Erythroblast (primary cell): ENCODE measurements around the gene MSLN.

Source experiments
- DNase-seq, 2 experiments: peaks; one replicate each; lab custom pipeline; 2025; lab: John Stamatoyannopoulos, UW
- GATA1 ChIP-seq: IDR thresholded peaks from 2 replicates; pipeline ENCODE4 v1.6.1; 2011; ENCODE audit warnings: low read depth, mild to moderate bottlenecking, control low read depth, low read length, moderate library complexity
- POLR2A ChIP-seq: IDR thresholded peaks from 2 replicates; pipeline ENCODE4 v1.6.1; 2011; ENCODE audit warnings: mild to moderate bottlenecking, low read length

The MSLN gene

DNA sequence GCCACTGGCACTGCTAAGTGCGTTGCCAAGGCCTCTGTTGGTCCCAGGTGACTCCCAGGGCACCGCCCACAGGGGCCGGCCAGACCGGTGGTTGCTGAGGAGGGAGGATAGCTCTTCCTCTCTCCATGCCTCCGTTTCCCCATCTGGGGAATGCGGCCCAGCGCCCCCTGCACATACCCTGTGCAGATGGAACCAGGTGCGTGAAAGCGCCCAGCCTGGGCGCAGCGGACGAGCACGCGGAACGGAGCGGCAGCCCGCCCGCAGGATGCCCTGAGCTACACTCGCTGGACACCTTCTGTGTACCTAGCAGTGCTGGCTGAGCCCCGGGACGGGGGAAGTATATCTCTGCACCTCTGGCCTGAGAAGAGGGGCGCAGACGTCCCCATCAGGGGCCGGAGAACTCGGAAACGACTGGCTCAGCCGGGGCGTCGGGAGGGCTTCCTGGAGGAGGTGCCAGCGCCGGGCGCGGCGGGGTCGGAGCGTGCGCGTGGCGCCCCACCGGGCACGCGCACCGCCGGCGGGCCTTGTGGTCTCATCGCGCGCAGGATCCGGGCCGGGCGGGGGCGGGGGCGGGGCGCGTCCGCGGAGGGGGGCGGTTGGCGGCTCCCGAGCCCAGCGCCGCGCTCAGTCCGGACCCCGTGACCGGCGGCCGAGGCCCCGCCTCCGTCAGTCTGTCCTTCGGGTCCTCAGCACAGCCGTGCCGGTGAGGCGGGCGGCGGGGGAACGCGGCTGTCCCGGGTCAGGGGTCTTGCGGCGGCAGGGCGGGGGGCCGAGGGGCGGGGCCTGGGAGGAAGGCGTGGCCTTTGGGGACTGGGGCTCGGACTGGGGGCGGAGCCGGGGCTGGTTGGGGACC lies 33.9 kb upstream of the MSLN start, which contains the start of the genes CCDC78 and HAGHL:
Gene CCDC78 (minus strand): TSS at position 6 of the 853 bp plus-strand sequence. CDS start 76 bp downstream, outside the sequence.
Gene HAGHL (plus strand): TSS at position 669 of the 853 bp plus-strand sequence. CDS start 404 bp downstream, outside the sequence.
- TF ChIP-seq GATA1 (no peak), POLR2A (no peak)
- peak; percentile 74 to 75 for DNase-seq

DNA sequence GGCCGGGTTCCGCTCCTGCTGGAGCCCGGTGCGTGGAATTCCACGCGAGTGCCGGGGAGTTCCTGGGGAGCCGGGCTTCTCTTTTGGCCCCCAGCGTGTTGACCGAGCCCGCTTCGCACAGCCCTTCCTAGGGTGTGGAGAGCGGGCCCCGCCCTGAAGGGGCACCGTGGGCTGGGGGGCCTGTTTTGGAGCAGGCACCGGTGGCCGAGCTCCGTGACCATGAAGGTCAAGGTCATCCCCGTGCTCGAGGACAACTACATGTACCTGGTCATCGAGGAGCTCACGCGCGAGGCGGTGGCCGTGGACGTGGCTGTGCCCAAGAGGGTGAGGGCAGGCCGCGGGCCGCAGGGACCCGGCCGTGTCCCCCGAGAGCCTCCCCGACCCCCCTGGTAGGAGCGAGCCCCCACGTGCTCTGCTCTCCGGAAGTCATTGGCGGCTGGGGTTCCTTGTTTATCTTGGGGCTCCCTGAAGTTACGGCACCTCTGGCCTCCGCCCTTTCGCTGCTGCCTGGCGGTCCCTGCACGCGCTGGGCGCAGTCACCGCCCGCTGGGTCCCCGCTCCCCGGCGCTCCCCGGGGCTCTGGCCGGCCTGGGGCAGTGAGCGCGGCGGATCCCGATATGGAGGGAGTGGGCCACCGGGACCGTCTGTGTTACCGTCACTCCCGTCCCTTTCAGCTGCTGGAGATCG lies 33.1 kb upstream of the MSLN start:
- DNase-seq = peak; percentile 69 to 77

DNA sequence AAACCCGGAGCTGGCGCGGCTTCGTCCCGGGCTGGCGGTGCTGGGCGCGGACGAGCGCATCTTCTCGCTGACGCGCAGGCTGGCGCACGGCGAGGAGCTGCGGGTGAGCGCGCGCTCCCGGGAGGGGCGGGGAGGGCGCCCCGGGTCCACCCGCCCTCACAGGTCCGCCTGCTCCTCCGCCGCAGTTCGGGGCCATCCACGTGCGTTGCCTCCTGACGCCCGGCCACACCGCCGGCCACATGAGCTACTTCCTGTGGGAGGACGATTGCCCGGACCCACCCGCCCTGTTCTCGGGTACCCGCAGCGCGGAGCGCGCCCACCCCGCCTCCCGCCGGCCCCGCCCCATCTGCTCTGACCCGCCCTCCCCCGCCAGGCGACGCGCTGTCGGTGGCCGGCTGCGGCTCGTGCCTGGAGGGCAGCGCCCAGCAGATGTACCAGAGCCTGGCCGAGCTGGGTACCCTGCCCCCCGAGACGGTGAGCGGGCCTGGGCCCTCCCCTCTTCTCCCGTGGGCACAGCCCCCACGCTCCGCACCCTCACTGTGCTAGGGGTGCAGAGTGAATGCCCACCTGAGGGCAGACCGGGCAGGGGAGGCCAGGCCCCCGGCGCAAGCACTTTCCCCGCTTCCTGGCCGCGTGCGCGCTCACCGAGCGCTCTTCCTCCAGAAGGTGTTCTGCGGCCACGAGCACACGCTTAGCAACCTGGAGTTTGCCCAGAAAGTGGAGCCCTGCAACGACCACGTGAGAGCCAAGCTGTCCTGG lies 32.2 kb upstream of the MSLN start:
- no peak for TF ChIP-seq POLR2A
- TF ChIP-seq GATA1 = no peak
- peak; percentile 80 to 85 for DNase-seq

More for the DNA sequence above, 33.1 kb upstream of the MSLN start:
- no peak for TF ChIP-seq POLR2A
- no peak for TF ChIP-seq GATA1

DNA sequence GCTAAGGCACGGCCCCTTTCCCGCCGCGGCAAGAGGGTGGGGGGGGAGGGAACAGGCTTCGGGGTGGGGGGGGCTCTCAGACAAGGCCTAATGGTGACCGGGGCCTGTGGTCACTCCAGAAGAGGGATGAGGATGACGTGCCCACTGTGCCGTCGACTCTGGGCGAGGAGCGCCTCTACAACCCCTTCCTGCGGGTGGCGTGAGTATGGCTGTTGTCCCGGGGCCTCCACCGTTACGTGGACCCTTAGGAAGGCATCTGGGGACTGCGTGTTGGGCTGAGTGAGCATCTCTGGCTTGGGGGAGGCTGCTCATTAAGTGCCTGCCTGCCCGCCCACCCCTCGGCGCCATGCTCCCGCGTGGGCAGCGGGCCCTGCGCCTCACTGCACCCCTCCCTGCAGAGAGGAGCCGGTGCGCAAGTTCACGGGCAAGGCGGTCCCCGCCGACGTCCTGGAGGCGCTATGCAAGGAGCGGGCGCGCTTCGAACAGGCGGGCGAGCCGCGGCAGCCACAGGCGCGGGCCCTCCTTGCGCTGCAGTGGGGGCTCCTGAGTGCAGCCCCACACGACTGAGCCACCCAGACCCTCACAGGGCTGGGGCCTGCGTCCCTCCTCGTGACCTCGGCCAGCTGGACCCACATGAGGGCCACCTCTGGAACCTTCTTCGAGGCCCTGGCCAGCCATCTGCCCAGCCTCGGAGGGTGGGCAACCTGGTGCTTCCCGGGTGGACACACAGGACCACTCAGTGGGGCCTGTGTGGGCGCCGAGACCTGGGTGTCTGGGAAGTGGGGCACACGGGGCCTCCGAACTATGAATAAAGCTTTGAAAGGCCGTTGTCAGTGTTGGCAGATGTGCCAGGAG lies 31.4 kb upstream of the MSLN start:
- DNase-seq = no peak
- TF ChIP-seq GATA1 (no peak), POLR2A (no peak)

DNA sequence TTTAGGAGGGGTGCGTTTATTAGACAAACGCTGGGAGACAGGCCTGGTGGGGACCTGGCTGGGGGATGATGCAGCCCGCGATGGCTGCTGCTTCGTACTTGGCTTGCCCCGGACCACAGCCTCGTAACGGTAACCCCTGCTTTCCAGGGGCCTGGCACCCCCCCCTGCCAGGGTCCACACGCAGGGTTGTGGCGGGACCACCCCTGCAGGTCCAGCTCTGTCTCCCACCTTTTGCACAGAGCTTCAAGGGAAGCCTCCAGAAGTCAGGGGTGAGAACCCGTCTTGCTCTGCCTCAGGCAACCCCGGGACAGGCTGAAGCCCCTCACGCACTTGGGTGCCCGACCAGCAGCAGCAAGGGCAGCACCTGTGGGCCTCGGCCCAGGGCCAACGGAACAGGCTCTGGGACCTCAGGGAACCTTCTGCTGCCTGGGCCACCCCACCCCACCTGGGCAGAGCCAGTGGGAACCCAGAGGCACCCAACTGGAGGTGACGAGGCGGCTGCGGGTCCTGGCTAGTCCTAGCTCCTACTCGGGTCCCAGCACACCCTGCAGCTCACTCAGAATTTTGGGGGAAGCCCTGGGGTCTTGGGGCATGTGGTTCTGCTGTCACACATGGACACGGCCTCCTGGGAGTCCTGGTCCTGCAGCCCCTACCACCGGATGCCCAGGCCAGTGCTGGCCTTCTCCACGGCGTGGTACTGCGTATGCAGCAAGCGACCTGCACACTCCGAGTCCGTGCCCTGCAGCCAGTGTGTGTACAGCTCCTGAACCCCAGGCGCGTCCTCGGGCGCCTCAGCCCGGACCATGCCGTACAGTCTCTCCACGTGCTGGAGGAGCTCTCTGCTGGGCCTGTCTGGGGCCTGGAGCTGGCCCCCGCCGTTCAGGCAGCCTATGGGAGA lies 30.5 kb upstream of the MSLN start:
- TF ChIP-seq POLR2A (peak; percentile 25), GATA1 (no peak)
- no peak for DNase-seq

DNA sequence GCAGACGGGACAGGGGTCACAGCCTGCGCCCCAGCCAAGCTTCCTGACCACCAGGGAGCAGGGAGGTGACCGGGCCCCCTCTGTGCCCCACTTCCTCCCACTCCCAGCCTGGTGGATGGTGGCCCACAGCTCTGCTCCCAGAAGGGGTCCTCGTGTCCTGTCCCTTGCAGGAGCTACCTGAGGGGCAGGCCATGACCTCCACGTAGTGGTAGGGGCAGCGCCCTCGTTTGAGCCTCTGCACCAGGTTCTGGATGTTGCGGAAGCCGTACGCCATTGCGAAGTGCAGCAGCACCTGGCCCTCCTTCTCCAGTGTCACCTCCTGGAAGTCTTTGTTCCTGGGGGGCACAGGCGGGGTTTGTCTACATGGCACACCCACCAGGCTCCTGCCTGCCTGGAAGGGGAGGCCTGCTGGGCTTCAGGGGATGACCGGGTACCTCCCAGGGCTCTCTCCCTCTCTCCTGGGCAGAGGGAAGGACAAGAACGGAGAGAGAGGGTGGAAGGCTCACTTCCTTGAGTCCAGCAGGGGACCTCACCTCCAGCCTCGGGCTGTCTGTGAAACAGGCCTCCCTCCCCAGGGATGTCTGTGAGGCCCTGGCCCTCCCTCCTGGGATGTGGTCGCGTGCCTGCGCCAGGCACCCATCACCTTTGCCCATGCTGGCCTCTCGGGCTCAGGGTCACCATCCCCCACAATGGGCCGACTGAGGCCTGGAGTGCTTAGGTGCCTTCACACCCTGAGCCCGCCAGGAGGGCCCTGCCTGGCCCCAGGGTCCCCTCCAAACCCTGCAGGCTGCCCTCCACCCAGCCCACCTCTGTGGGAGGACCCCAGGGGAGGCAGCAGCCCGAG lies 29.6 kb upstream of the MSLN start:
- no peak for DNase-seq

DNA sequence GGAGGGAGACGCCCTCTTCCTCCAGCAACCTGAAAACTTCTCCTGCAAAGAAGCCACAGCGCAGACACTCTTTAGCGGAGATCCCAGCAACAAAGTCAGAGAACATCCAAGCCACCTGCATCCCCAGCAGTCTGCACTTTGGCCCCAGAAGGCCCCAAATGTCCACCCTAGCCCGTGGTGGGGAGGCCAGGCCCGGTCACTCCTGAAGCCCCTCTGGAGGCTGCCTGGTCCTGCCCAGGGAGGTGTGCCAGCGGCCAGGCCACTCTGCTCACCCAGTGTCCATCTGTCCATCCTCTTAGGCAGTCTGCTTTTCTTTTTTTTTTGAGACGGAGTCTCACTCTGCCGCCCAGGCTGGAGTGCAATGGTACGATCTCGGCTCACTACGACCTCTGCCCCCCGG lies 28.2 kb upstream of the MSLN start:
- no peak for DNase-seq
- TF ChIP-seq GATA1 (no peak), POLR2A (no peak)

More for the DNA sequence above, 29.6 kb upstream of the MSLN start:
- TF ChIP-seq POLR2A (no peak), GATA1 (no peak)

DNA sequence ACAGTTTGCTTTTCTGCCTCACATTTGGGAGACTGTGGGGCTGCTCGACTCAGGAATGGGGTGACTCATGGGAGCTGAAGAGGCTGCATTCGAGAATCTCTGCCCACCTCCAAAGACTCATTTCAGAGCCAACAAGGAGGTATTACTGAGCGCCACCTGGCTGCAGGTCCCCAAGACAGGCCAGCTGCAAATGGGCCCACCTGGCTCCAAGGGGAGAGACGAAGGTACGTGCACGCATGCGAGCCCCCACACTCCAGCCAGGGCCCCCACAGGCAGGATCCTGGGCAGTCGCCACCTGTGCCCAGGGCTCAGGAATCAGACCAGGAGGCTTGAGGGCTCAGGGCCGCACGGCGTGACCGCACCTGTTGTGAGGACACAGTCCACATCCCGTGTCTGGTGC lies 27.6 kb upstream of the MSLN start:
- no peak for TF ChIP-seq GATA1
- TF ChIP-seq POLR2A = no peak
- DNase-seq = no peak

DNA sequence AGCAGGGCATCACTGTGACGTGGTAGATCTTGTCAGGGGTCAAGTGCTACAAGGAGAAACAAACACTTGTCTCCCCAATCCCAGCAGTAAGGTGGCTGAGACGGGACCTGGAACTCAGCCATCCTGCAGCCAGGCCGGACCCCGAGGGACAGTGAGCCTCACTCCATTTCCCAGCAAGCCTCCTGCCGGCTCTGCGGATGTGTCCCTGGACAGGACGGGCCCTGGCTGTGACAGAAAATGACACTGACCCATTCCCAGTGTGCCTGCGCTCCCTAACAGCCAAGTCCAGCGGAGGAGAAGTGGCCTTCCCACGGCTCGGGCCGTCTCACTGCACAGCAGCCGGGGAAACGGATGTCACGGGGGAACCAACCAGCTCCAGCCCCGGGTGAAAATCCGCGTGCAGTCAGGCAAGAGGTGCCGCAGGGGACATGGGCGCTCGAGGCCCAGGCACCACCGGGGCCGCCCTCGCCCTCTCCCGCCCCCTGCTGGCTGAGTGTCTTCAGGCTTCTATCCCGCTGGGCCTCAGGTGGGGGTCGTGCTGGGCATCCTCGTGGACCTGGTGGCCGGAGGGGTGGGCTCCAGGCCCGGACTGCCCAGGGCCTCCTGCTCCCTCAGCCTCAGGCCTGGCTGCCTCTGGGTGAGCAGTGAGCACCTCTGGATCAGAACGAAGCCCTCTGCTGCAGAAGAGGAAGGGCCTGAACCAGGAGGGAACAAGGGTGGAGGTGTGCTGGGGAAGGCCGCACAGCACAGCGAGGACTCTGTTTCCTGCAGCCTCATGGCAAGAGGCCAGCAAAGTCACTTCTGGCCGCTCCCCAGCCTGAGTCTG lies 26.9 kb upstream of the MSLN start:
- TF ChIP-seq GATA1 (no peak), POLR2A (no peak)
- no peak for DNase-seq
